ENCODE data around the gene PEX7. TPM values are rescaled to one million over a fixed set of nuclear protein-coding genes. Genes with fewer than 3 reads are reported as not detected.
"Not testable (repeated sequence)": the region's sequence is repeated elsewhere in the genome, so short reads cannot be mapped to it uniquely, and the experiment has no call there.

The PEX7 gene
- total and polyA plus RNA-seq, 2 experiments from 2014 or later = 13.7 to 15.7 TPM

- DNase-seq (ENCODE audit: low read depth in 1 of 2, low spot score in 1 of 2) = no peak
These were observed 130.4 kb downstream of the PEX7 start for GRCh38 chr6:136952714-136953260.

DNA sequence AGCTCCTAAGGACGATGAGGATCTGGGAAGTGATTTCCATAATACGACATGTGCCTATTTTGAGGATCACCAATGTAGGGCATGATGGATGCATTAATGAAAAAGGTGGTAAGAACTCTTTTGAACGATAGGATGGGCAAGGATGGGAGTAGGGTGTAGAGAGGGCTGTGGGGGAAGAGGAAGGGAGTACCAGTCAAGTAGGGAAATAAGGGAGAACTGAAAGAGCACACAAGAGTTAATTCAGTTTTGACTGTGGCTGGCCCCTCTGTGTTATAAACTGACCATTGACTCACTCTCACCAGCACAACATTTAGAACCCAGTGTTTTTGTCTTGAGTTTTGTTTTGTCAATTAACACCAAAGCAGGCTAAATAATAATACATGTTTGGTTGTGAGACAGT lies 132.7 kb downstream of the PEX7 start:
- Histone ChIP-seq H3K4me1 (ENCODE audit: low read depth) (peaks cover 25% of the 10 kb centered on the region), H3K9me3 (ENCODE audit: low read depth) (no peaks in the 10 kb centered on the region), H3K27ac (no peak overlapping the region), H3K36me3 (no peaks in the 10 kb centered on the region), H3K27me3 (no peaks in the 10 kb centered on the region), H3K4me3 (no peak overlapping the region)
- no peak for DNase-seq (ENCODE audit: low read depth in 1 of 2, low spot score in 1 of 2)
- TF ChIP-seq CTCF (IDR thresholded peaks at IDR 0.05; ENCODE audit: low read depth, low read length) = no peak

More at GRCh38 chr6:136952714-136953260, 130.4 kb downstream of the PEX7 start:
- H3K27ac ChIP-seq = no peak overlapping the region
- H3K4me1 ChIP-seq (ENCODE audit: low read depth) = peaks cover 19% of the 10 kb centered on the region
- TF ChIP-seq CTCF (IDR thresholded peaks at IDR 0.05; ENCODE audit: low read depth, low read length) = no peak
- H3K4me3 ChIP-seq = no peak overlapping the region
- H3K9me3 ChIP-seq (ENCODE audit: low read depth) = no peaks in the 10 kb centered on the region
- H3K27me3 ChIP-seq = no peaks in the 10 kb centered on the region
- no peaks in the 10 kb centered on the region for H3K36me3 ChIP-seq

- Histone ChIP-seq H3K27me3 (no peaks in the 10 kb centered on the region), H3K27ac (peak overlapping the region; percentile 81)
- peak in 1 of 2 donors; percentile 67 for DNase-seq (ENCODE audit: low read depth in 1 of 2, low spot score in 1 of 2)
These were observed 134.5 kb downstream of the PEX7 start for GRCh38 chr6:136956590-136957544.

DNA sequence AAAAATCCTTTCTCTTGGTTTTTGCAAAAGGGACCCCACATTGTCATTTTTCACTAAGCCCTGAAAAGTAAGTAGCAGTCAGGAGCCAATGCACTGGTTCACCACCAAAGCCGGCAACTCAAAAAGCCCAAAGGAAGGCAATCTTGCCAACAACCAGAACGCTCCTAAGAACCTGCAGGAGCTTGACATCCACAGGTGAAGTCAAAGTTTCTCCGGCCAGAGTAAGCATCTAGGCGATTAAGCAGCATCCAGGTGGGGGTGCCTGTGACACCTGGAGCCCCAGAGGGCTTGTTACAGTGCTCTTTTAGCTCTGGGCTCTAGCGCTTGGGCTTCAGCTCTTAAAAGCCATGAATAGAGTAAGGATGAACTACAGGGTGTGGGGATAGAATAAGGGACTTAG lies 135.8 kb downstream of the PEX7 start:
- Histone ChIP-seq H3K27ac (no peak overlapping the region), H3K4me1 (ENCODE audit: low read depth) (peaks cover 46% of the 10 kb centered on the region), H3K4me3 (no peak overlapping the region), H3K27me3 (no peaks in the 10 kb centered on the region), H3K9me3 (ENCODE audit: low read depth) (no peaks in the 10 kb centered on the region), H3K36me3 (no peaks in the 10 kb centered on the region)
- DNase-seq (ENCODE audit: low read depth in 1 of 2, low spot score in 1 of 2) = no peak
- TF ChIP-seq CTCF (IDR thresholded peaks at IDR 0.05; ENCODE audit: low read depth, low read length) = no peak

More at GRCh38 chr6:136956590-136957544, 134.5 kb downstream of the PEX7 start:
- peaks cover 39% of the 10 kb centered on the region for H3K4me1 ChIP-seq (ENCODE audit: low read depth)
- TF ChIP-seq CTCF (IDR thresholded peaks at IDR 0.05; ENCODE audit: low read depth, low read length) = no peak
- no peaks in the 10 kb centered on the region for H3K36me3 ChIP-seq
- H3K4me3 ChIP-seq = no peak overlapping the region
- H3K9me3 ChIP-seq (ENCODE audit: low read depth) = no peaks in the 10 kb centered on the region

GRCh38 chr6:136959471-136959891 lies 137.1 kb downstream of the PEX7 start:
- Histone ChIP-seq H3K4me3 (no peak overlapping the region), H3K27ac (peak overlapping the region; percentile 70), H3K4me1 (ENCODE audit: low read depth) (peaks cover 59% of the 10 kb centered on the region), H3K27me3 (no peaks in the 10 kb centered on the region), H3K36me3 (no peaks in the 10 kb centered on the region), H3K9me3 (ENCODE audit: low read depth) (no peaks in the 10 kb centered on the region)
- no peak for TF ChIP-seq CTCF (IDR thresholded peaks at IDR 0.05; ENCODE audit: low read depth, low read length)
- peak in 1 of 2 donors; percentile 61 for DNase-seq (ENCODE audit: low read depth in 1 of 2, low spot score in 1 of 2)

DNA sequence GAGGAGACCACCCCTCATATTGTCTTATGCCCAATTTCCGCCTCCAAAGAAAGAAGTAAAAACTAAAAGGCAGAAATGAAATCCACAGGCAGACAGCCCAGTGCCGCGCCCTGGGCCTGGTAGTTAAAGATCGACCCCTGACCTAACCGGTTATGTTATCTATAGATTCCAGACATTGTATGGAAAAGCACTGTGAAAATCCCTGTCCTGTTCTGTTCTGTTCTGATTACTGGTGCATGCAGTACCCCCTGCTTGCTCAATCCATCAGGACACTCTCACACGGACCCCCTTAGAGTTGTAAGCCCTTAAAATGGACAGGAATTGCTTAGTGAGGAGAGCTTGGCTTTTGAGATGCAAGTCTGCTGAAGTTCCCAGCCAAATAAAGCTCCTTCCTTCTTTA lies 137.5 kb downstream of the PEX7 start:
- H3K4me3 ChIP-seq; DNase-seq (ENCODE audit: low read depth in 1 of 2, low spot score in 1 of 2); H3K27me3 ChIP-seq; H3K9me3 ChIP-seq (ENCODE audit: low read depth); H3K36me3 ChIP-seq: not testable (repeated sequence)
- Histone ChIP-seq H3K4me1 (ENCODE audit: low read depth) (peaks cover 63% of the 10 kb centered on the region), H3K27ac (peak overlapping the region; percentile 70)
